WI38 (cell line): Measurements from ENCODE around the gene BCL2.

Source experiments
- H3K4me3 ChIP-seq: 2 replicates; pipeline ENCODE4 v1.5.1; 2011; ENCODE audit warnings: low read depth, mild to moderate bottlenecking, control low read depth, low read length
- TF ChIP-seq, protein P1 (sequence below): IDR thresholded peaks from 2 replicates; pipeline ENCODE4 v1.5.1; 2012; ENCODE audit warnings: low read depth, mild to moderate bottlenecking, control low read depth, low read length

The BCL2 gene

DNA sequence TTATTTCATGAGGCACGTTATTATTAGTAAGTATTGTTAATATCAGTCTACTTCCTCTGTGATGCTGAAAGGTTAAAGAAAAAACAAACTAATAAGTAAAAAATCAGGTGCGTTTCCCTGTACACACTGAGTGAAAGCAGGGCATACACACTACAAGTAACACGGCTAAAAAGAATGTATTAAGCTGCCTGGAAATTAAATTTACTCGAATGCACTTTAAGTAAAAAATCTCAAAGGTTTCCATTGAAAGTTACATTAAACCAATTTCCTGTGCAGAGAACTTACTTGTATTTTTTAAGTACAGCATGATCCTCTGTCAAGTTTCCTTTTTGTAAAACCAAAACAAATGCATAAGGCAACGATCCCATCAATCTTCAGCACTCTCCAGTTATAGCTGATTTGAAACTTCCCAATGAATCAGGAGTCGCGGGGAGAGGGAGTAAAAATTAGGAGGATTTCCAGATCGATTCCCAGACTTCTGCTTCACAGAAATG lies 633 bp downstream of the BCL2 start:
- TF ChIP-seq, protein P1, sequence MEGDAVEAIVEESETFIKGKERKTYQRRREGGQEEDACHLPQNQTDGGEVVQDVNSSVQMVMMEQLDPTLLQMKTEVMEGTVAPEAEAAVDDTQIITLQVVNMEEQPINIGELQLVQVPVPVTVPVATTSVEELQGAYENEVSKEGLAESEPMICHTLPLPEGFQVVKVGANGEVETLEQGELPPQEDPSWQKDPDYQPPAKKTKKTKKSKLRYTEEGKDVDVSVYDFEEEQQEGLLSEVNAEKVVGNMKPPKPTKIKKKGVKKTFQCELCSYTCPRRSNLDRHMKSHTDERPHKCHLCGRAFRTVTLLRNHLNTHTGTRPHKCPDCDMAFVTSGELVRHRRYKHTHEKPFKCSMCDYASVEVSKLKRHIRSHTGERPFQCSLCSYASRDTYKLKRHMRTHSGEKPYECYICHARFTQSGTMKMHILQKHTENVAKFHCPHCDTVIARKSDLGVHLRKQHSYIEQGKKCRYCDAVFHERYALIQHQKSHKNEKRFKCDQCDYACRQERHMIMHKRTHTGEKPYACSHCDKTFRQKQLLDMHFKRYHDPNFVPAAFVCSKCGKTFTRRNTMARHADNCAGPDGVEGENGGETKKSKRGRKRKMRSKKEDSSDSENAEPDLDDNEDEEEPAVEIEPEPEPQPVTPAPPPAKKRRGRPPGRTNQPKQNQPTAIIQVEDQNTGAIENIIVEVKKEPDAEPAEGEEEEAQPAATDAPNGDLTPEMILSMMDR: no peak
- peak overlapping the region; percentile 81 for H3K4me3 ChIP-seq

DNA sequence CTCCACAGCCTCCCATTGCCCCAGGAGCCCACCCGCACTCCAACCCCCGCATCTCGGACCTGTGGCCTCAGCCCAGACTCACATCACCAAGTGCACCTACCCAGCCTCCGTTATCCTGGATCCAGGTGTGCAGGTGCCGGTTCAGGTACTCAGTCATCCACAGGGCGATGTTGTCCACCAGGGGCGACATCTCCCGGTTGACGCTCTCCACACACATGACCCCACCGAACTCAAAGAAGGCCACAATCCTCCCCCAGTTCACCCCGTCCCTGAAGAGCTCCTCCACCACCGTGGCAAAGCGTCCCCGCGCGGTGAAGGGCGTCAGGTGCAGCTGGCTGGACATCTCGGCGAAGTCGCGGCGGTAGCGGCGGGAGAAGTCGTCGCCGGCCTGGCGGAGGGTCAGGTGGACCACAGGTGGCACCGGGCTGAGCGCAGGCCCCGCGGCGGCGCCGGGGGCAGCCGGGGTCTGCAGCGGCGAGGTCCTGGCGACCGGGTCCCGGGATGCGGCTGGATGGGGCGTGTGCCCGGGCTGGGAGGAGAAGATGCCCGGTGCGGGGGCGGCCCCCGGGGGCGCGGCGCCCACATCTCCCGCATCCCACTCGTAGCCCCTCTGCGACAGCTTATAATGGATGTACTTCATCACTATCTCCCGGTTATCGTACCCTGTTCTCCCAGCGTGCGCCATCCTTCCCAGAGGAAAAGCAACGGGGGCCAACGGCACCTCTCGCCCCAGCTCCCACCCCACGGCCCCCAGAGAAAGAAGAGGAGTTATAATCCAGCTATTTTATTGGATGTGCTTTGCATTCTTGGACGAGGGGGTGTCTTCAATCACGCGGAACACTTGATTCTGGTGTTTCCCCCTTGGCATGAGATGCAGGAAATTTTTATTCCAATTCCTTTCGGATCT lies 1.3 kb downstream of the BCL2 start:
- TF ChIP-seq, protein P1: peak; percentile 29
- H3K4me3 ChIP-seq: peak overlapping the region; percentile 81

DNA sequence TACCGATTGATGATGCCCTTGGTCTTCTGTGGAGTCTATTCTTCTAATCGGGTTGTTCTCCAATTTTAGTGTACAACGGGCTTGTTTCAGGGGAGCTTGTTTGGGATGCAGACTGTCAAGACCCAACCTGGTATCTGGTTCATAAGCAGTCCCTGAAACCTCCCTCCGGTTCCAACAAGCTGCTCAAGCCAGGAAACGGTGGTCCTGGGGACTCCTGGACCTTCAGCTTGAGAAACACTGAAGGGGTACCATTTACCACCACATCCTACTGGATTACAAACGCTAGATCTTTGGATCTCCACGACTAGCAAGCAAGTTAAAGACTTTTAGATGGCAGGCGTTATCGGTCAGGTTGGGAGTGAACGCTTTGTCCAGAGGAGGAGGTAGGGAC lies 2.0 kb downstream of the BCL2 start:
- TF ChIP-seq, protein P1: no peak
- H3K4me3 ChIP-seq: no peak overlapping the region

DNA sequence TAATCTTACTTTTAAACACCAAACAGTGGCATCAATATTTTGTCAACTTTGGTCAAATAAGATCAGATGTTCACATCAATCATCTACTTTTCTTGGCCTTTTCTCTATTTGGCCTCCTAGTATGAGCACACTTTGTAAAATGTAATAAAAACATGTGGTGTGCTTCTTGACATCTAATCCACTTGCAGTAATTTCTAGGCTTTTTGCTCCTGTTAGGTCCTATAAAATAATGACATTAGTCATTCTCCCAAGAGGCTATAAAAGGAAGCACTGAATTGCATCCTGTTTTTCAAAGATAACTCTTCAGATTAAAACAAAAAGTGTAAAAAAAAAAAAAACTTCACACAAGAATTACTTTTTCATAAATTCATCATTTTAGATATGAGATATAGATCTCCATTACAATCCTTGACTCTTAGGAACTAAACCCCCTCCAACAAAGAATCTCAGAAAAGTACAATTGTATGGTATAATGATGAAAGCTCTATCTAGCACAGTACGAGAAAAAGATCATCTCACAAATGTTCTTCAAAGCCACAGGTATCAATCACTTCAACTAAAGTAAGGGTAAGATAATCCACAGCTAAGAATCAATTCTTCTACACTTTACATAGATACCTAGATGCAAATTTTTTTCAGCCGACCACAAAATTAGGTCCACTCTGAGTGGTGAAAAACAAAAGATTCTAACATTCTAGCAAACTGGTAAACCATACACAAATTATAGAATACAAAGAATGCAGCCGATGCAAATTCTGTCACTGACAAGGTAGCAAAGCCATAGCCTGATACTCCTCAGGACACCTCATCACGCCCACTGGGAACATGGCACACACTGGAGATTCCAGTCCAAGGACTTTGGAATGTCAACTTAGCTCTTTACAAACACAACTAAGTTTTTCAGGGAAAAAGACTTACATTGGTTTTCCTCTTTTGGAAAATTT lies 2.7 kb downstream of the BCL2 start:
- no peak overlapping the region for H3K4me3 ChIP-seq
- TF ChIP-seq, protein P1: no peak

DNA sequence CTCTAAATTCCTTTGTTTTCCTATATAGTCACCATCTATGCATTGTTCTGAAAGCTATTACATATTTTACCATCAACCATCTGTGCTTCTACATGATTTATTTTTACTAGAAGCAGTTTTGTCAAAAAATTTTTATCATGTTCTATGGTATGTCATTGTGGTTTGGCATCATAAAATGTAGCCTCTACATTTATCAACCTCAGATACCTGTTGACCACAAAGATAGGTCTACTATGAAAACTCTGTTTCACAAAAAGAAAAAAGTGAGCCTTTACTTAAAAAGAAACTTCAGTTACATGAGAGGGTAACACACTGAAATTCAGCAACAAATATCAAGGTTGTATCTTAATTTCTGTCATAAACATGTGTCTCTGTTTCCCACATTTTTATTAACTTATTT lies 3.7 kb downstream of the BCL2 start:
- TF ChIP-seq, protein P1: no peak
- H3K4me3 ChIP-seq: no peak overlapping the region

DNA sequence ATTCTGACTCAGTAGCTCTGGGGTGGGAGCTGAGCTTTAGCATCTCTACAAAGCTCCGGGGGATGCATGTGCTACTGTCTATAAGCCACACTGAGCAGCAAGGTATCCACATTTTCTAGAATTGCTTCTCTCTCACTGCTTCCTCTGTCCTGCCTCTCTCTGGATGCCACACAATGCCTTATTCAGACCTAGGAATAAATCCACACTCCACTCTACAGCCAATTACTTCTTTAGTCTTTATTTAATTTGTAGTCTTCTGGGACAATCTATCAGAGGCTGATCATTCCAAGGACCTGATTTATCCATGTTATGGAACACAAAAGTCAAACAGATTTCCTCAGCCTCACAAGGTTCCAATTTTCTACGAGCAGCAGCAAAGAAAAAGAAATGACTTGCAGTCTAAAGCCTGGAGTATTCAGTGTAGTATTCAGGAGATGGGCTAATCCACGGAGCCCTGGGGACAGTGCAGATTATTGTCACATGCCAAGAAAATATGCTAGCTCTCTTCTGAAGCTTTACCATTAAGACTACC lies 4.4 kb downstream of the BCL2 start:
- H3K4me3 ChIP-seq: no peak overlapping the region
- TF ChIP-seq, protein P1: no peak
